GM12872 (cell line): ENCODE measurements around the gene GPD1L.

Experiments
- CTCF ChIP-seq: IDR thresholded peaks from 3 replicates; pipeline ENCODE4 v1.5.1; 2011; ENCODE audit warnings: low read depth, mild to moderate bottlenecking, low read length, moderate library complexity; ENCODE audit not compliant: insufficient read depth

Gene GPD1L

GRCh38 chr3:32193101-32193500 is 86.7 kb downstream of the GPD1L start:
- no peak for TF ChIP-seq CTCF

- no peak for TF ChIP-seq CTCF
Observed at GRCh38 chr3:32194653-32195052, 88.2 kb downstream of the GPD1L start.

GRCh38 chr3:32195995-32196540 is 89.6 kb downstream of the GPD1L start:
- TF ChIP-seq CTCF, result no peak

GRCh38 chr3:32197991-32198390 is 91.6 kb downstream of the GPD1L start:
- TF ChIP-seq CTCF, result no peak

GRCh38 chr3:32198714-32199113 is 92.3 kb downstream of the GPD1L start:
- TF ChIP-seq CTCF, result no peak

- no peak for TF ChIP-seq CTCF
Observed at GRCh38 chr3:32200490-32200889, 94.1 kb downstream of the GPD1L start.

- no peak for TF ChIP-seq CTCF
Observed at GRCh38 chr3:32200992-32201758, 94.8 kb downstream of the GPD1L start.
